Erythroblast (primary cell): ENCODE data around the gene KLRC3.
A peak's percentile ranks its signal among the peaks of the same experiment; 100 is the strongest.

Experiments used
- DNase-seq, 2 experiments: peaks; one replicate each; lab custom pipeline; 2025; lab: John Stamatoyannopoulos, UW
- GATA1 ChIP-seq: IDR thresholded peaks from 2 replicates; pipeline ENCODE4 v1.6.1; 2011; ENCODE audit warnings: low read depth, mild to moderate bottlenecking, control low read depth, low read length, moderate library complexity
- POLR2A ChIP-seq: IDR thresholded peaks from 2 replicates; pipeline ENCODE4 v1.6.1; 2011; ENCODE audit warnings: mild to moderate bottlenecking, low read length

The KLRC3 gene

DNA sequence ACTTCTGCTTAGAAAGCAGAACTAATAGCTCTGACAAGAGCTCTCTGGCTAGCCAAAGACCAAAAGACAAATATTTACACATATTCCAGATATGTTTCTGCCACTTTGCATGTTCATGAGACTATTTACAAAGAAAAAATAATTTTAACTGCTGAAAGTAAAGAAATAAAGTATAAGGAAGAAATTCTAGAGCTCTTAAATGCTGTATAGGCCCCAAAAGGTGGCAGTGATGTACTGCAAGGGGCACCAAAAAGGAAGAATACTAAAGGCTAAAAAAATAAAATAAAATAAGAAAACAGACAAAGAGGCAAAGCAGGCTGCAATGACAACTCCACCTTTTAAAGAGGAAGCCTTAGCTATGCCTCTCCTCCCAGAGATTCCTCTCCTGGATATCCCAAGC is 53.5 kb downstream of the KLRC3 start:
- peak; percentile 5 to 29 for DNase-seq
- TF ChIP-seq GATA1 (no peak), POLR2A (no peak)

DNA sequence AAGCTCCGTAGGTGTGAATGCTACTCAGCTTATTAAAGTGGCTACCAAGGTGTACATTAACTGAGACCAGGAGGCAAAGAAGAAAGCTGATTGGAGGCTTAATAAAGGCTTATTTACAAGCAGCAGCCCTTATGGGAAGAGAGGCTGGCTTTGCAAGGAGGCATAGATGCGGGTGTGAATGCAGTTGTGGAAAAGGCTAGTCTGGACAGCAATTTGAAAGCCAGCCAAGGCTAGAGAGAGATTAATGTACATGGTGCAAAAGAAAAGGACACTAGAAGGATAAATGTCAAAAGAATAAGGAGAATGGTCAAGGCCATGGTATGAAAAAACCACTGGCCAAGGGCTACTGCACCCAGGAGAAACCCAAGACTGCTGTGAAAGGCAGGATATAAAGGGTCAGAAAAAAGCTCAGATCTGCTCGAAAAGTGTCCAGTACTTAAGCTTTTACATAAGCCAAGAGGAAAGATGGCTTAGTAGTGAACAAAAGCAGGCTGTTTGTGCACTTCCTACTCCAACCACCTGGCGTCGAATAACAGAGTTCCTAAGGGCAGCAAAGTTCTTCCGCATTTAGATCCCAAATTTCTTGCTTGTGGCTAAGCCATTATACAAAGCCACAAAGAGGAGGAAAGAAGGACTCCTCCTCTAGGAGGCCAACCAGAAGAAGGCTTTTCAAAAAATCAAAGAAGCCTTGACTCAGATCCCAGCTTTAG is 54.5 kb downstream of the KLRC3 start:
- TF ChIP-seq GATA1 = no peak
- no peak for TF ChIP-seq POLR2A
- DNase-seq = peak in 1 of 2 experiments; percentile 27

DNA sequence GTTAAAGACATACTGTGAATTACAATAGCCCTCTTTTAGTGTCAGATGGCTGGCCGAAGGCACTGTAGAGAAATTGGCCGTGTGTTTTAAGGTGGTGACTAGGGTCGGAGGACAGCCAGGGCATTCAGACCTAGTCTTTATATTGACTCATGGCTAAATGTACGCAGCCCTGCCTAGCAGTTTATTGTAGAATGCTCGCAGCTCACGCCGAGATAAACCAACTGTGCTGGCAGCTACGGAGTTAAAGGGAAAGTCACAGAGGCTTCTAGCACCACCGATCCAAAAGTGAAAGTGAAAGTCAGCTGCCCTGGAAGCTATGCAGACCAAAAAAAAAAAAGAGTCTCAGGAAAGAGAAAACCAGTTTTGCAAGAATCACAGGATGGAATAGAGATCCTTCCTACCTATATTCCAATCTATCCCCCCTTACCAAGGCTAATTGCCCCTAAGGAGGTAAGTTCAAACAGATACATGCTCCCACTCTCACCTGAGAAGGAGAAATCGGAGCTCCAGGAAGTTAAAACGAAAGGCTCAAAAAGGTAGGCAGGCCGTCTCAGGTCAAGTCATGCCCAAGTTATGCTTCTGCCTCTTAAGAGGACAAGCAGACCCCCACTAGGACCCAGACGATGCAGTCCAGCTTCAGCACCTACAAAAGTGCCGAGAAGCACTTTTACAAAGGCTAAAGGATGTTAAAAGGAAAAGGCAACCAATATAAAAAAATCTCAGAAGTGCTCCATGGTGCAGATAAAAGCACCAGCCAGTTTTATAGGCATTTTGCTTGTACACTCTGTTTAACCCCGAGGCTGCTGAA is 55.4 kb downstream of the KLRC3 start:
- peak; percentile 86 to 87 for DNase-seq
- TF ChIP-seq POLR2A = peak; percentile 69
- no peak for TF ChIP-seq GATA1

DNA sequence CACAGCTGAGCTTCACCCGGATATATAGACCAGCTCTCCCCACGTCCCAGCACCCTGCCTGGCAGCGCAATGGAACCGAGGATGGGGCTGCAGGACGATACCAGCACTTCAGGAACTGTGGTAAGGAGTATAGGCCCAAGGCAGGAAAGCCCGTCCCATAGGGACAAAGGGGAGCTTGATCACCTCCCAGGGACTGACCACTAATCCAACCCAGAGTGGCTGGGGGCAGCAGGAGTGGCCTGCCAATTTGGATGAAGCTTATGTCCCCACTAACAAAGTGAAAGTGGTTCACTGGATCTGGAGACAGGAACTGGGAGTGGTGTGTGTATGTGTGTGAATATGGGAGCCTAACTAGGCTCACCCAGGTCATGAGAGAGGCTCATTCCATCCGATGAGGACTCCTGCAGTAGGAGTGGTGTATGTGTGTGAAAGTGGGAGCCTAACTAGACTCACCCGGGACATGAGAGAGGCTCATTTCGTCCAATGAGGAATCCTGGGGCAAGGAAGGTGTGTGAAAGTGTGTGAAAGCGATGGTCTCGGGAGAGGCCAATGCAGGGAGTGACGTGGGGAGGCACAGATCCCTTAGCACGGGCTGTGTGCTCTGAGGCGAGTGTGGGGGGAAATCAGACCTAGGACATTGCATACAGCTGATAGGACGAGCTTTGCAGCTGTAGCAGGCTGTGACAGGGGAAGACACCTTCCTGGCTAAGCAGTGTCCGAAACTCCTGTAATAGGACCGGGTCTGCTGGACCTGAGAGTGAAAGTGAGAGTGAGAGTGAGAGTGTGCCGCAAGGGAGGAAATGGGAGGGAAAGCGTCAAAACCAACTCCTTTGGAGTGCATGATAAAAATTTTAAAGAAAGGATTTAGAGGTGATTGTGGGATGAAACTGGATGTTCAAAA is 56.2 kb downstream of the KLRC3 start:
- TF ChIP-seq POLR2A (no peak), GATA1 (no peak)
- DNase-seq = peak; percentile 69 to 73

DNA sequence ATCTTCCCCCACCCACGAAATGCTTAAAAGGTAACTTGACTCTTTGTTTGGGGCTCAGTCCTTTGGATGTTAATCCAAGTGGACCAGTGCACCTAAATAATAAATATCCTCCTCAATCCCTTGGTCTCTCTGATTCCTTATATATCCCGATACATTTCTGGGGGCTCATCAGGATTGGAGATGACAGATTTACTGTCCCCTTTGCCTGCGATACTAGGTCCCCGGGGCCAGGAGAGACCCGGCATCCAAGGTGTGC is 56.8 kb downstream of the KLRC3 start:
- TF ChIP-seq POLR2A (no peak), GATA1 (no peak)
- DNase-seq = no peak

DNA sequence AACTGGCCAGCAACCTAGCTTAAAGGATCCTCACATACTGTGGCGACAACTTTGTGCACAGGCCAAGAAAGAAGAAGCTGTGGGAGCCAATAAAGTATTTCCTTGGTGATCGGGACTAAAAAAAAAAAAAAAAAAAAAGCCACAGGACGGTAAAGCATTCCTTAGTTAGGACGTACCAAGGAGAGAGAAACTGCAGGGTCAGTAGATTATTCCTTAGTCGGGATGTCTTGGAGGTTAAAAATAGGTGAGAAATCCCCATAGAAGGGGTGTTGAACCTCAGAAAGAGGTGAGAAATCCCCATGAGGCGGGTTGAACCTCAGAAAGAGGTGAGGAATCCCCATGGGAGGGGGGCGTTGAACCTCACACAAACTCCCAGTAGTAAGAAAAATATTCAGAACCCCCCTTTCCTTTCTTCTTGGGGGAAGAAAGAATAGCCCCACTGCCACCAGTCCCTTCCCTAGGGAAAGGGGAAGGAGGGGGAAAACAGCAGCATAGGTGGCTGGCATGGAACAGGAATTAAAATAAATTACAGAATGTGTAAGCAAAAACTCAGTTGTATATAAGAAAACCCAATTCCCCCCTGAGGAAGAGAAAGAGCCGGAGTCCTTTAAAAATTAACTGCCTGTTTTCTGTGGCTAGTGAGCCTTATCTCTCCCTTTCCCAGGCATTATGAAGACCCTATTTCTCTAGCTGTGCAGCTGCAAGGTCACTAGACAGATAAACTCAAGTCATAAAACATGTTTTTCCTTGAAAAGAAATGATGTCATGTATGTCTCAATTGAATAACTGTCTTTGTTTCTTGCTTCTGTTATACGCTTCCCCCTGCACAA is 57.4 kb downstream of the KLRC3 start:
- TF ChIP-seq GATA1 (no peak), POLR2A (no peak)
- DNase-seq = peak; percentile 51 to 72

DNA sequence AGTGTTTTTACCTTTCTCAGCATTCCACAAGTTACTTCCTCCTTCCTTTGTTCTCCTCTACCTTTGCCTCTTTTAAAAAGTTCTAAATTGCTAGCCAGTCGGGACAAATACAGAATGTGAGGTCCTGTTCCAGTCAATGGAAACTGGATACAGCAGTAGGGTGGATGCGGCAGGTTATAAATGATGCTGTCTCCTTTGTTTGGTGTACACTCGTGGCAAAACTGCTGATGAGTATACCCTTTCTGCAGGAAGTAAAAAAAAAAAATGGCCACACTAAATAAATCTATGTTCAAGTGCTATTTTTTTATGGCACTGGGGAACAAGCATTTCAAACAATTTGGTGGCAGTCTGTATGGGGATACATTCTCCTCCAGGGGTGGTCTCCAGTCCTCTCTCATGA is 58.1 kb downstream of the KLRC3 start:
- no peak for DNase-seq
- no peak for TF ChIP-seq GATA1
- no peak for TF ChIP-seq POLR2A
